ENCODE data around the gene CDK2AP2. TPM values are rescaled to one million over a fixed set of nuclear protein-coding genes. Genes with fewer than 3 reads are reported as not detected.
A peak's percentile ranks its signal among the peaks of the same experiment; 100 is the strongest.

CDK2AP2 gene
- polyA plus RNA-seq, 4 donors: 80.0 to 108 (median 97.5) TPM

DNA sequence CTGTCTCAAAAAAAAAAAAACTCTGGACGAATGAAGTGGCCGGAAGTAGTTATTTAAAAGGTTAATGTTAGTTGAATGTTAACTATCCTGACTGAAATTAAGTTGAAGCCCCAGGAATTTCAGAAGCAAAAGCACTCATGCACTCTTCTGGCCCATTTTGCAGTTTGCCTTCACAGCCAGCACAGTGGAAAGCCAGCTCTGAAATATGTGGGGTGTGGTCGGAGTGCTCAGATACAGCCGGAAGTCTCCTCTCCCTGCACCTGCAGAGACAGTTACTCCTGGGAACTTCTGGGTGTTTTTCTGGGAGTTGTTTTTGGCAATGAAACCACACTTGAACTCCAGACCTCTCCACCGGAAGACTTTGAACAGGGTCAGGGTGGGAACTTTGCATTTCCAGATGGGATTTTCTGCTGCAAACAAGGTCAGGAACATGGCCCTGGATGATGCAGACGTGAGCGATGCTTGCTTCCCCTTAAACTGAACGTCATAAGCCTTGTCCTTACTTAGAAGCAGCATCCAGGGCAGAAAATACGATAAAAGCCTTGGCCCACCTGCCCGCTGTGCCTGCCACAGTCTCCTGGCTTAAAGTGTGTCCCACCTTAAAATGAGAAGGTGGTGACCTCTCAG lies 36.8 kb upstream of the CDK2AP2 start:
- H3K9me3 ChIP-seq (ENCODE audit: control insufficient read depth in 2 of 2, insufficient read depth in 1 of 2, low read depth in 1 of 2, low read length in 1 of 2): peaks cover 0 to 3% of the 10 kb centered on the region in 2 donors
- FAIRE-seq (no peak), DNase-seq (peak; percentile 65 to 79)
- H3K4me1 ChIP-seq (ENCODE audit: control insufficient read depth in 3 of 3, insufficient read depth in 2 of 3, low read depth in 1 of 3, low read length in 2 of 3): peaks cover 3 to 24% (median 4%) of the 10 kb centered on the region in 3 donors
- H3K36me3 ChIP-seq (ENCODE audit: control insufficient read depth in 3 of 3, insufficient read depth in 2 of 3, low read depth in 1 of 3, low read length in 3 of 3): no peaks in the 10 kb centered on the region
- WGBS, 3 donors: 14 to 53% (median 38%) methylated on average over 10 of the region's 10 CpGs
- H3K27ac ChIP-seq (ENCODE audit: low read depth in 1 of 3, low read length in 2 of 3): peak overlapping the region in 2 of 3 donors; percentile 37 to 89
- H3K4me3 ChIP-seq (ENCODE audit: low read depth in 1 of 3, low read length in 3 of 3): no peak overlapping the region
- H3K27me3 ChIP-seq (ENCODE audit: control insufficient read depth in 3 of 3, insufficient read depth in 3 of 3, low read length in 3 of 3): no peaks in the 10 kb centered on the region

DNA sequence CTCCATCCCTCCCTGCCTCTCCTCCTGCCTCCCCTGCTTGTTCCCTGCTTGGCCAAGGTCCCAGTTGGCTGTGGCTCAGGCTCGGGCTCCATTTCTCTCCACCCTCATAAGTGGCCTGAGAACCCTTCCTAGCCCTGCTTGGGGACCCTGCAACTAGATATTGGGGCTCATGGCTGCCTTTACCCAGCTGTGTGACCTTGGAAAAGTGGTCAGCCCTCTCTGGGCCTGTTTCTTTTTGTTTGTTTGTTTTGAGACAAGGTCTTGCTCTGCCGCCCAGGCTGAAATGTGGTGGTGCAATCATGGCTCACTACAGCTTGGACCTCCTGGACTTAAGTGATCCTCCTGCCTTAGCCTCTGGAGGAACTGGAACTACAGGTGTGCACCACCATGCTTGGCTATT lies 35.6 kb upstream of the CDK2AP2 start:
- no peak for DNase-seq
- no peak for FAIRE-seq
- peaks cover 0 to 3% of the 10 kb centered on the region in 2 donors for H3K9me3 ChIP-seq (ENCODE audit: control insufficient read depth in 2 of 2, insufficient read depth in 1 of 2, low read depth in 1 of 2, low read length in 1 of 2)

DNA sequence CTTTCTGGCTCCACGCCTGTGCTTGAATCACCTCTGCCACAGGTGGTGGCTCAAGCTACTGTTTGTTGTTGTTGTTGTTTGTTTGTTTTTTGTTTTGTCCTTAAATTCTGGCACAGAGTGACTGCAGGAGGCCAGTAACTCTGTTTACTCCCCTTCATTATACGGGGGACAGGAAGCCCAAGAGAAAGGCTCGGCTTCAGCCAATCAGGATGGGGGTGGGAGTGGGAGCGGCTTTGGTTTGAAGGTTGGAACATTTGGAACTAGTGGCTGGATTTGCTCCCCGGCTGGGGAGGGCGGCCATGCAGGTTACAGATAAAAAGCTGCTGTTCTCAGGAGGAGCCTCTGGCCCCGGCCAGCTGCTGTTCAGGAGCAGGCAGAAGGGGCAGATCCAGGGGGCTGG lies 35.0 kb upstream of the CDK2AP2 start:
- FAIRE-seq (no peak), DNase-seq (peak in 1 of 2 donors; percentile 33)
- no peaks in the 10 kb centered on the region for H3K36me3 ChIP-seq (ENCODE audit: control insufficient read depth in 3 of 3, insufficient read depth in 2 of 3, low read depth in 1 of 3, low read length in 3 of 3)
- H3K9me3 ChIP-seq (ENCODE audit: control insufficient read depth in 2 of 2, insufficient read depth in 1 of 2, low read depth in 1 of 2, low read length in 1 of 2): peaks cover 0 to 3% of the 10 kb centered on the region in 2 donors
- H3K27ac ChIP-seq (ENCODE audit: low read depth in 1 of 3, low read length in 2 of 3): no peak overlapping the region
- no peak overlapping the region for H3K4me3 ChIP-seq (ENCODE audit: low read depth in 1 of 3, low read length in 3 of 3)
- WGBS, 3 donors: 53 to 55% (median 55%) methylated on average over 6 to 7 of the region's 7 CpGs
- H3K27me3 ChIP-seq (ENCODE audit: control insufficient read depth in 3 of 3, insufficient read depth in 3 of 3, low read length in 3 of 3): no peaks in the 10 kb centered on the region
- H3K4me1 ChIP-seq (ENCODE audit: control insufficient read depth in 3 of 3, insufficient read depth in 2 of 3, low read depth in 1 of 3, low read length in 2 of 3): peaks cover 3 to 24% (median 4%) of the 10 kb centered on the region in 3 donors

More for the DNA sequence above, 35.6 kb upstream of the CDK2AP2 start:
- no peak overlapping the region for H3K27ac ChIP-seq (ENCODE audit: low read depth in 1 of 3, low read length in 2 of 3)
- no peaks in the 10 kb centered on the region for H3K36me3 ChIP-seq (ENCODE audit: control insufficient read depth in 3 of 3, insufficient read depth in 2 of 3, low read depth in 1 of 3, low read length in 3 of 3)
- peaks cover 3 to 24% (median 4%) of the 10 kb centered on the region in 3 donors for H3K4me1 ChIP-seq (ENCODE audit: control insufficient read depth in 3 of 3, insufficient read depth in 2 of 3, low read depth in 1 of 3, low read length in 2 of 3)
- no peak overlapping the region for H3K4me3 ChIP-seq (ENCODE audit: low read depth in 1 of 3, low read length in 3 of 3)
- no peaks in the 10 kb centered on the region for H3K27me3 ChIP-seq (ENCODE audit: control insufficient read depth in 3 of 3, insufficient read depth in 3 of 3, low read length in 3 of 3)
- 41 to 62% (median 47%) methylated on average over 2 of the region's 2 CpGs for WGBS, 3 donors

DNA sequence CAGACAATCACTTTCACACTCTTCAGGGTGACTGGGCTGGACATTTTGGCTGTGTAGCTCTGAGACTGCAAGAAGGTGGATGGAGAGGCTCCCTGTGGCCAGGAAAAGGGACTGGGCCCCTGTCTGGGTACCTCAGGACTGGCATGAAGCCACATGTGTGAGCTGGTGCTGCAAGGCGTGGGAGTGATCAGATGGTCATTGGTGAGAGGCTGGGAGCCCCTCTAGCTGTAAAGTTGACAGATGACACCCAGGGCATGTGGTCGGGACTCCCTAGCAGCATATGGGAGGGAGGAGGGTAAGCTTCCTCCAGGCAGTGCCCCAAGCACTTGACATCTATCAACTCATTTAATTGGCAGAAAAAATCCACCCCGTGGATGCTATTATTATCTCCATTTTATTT lies 34.2 kb upstream of the CDK2AP2 start:
- Histone ChIP-seq H3K27ac (ENCODE audit: low read depth in 1 of 3, low read length in 2 of 3) (no peak overlapping the region), H3K36me3 (ENCODE audit: control insufficient read depth in 3 of 3, insufficient read depth in 2 of 3, low read depth in 1 of 3, low read length in 3 of 3) (no peaks in the 10 kb centered on the region), H3K4me3 (ENCODE audit: low read depth in 1 of 3, low read length in 3 of 3) (no peak overlapping the region), H3K9me3 (ENCODE audit: control insufficient read depth in 2 of 2, insufficient read depth in 1 of 2, low read depth in 1 of 2, low read length in 1 of 2) (peaks cover 0 to 3% of the 10 kb centered on the region in 2 donors), H3K27me3 (ENCODE audit: control insufficient read depth in 3 of 3, insufficient read depth in 3 of 3, low read length in 3 of 3) (no peaks in the 10 kb centered on the region), H3K4me1 (ENCODE audit: control insufficient read depth in 3 of 3, insufficient read depth in 2 of 3, low read depth in 1 of 3, low read length in 2 of 3) (peaks cover 3 to 24% (median 4%) of the 10 kb centered on the region in 3 donors)
- FAIRE-seq (no peak), DNase-seq (no peak)
- WGBS, 3 donors: 64 to 77% (median 72%) methylated on average over 3 of the region's 3 CpGs

DNA sequence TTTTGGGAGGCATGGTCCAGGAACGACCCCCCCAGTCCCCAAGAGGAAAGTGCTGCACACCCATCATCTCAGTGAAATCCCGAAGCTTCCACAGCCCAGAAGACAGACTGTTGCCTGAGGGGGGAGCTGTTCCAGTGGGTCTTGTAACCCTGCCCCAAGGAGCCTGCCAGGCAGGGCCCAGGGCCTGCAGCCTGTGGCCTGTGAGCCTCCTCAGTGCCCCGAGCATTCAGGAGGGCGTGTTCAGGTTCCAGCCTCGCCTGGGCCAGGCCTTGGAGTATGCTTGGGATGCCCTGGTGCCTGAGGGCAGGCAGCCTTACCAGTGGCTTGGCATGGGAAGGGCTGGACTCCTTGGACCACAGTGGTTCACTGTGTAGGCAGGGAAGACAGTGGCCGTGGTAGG lies 33.2 kb upstream of the CDK2AP2 start:
- DNase-seq (no peak), FAIRE-seq (no peak)
- Histone ChIP-seq H3K9me3 (ENCODE audit: control insufficient read depth in 2 of 2, insufficient read depth in 1 of 2, low read depth in 1 of 2, low read length in 1 of 2) (no peaks in the 10 kb centered on the region), H3K27ac (ENCODE audit: low read depth in 1 of 3, low read length in 2 of 3) (no peak overlapping the region), H3K4me3 (ENCODE audit: low read depth in 1 of 3, low read length in 3 of 3) (no peak overlapping the region), H3K36me3 (ENCODE audit: control insufficient read depth in 3 of 3, insufficient read depth in 2 of 3, low read depth in 1 of 3, low read length in 3 of 3) (no peaks in the 10 kb centered on the region), H3K27me3 (ENCODE audit: control insufficient read depth in 3 of 3, insufficient read depth in 3 of 3, low read length in 3 of 3) (no peaks in the 10 kb centered on the region), H3K4me1 (ENCODE audit: control insufficient read depth in 3 of 3, insufficient read depth in 2 of 3, low read depth in 1 of 3, low read length in 2 of 3) (peaks cover 3 to 27% (median 4%) of the 10 kb centered on the region in 3 donors)
- WGBS, 3 donors: 67 to 84% (median 70%) methylated on average over 6 of the region's 6 CpGs

DNA sequence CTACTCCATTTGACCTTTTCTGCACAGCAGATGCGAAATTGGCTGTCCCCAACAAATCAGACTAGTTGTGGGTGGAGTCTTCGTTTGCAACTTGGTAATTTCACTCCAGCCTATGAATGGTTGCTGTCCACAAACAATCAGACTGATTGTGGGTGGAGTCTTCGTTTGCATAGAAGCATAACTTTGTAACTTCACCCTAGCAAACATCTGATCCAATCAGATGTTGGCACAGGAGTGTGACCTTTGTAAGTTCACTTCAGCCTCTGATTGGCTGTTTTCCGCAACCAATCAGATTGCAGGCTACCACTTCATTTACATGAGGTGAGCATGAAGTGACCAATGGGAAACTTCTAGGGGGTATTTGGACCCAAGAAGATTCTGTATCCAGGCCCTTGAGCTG lies 31.6 kb upstream of the CDK2AP2 start:
- DNase-seq: peak in 1 of 2 donors; percentile 40
- Histone ChIP-seq H3K4me1 (ENCODE audit: control insufficient read depth in 3 of 3, insufficient read depth in 2 of 3, low read depth in 1 of 3, low read length in 2 of 3) (peaks cover 0 to 19% (median 2%) of the 10 kb centered on the region in 3 donors), H3K27ac (ENCODE audit: low read depth in 1 of 3, low read length in 2 of 3) (no peak overlapping the region), H3K27me3 (ENCODE audit: control insufficient read depth in 3 of 3, insufficient read depth in 3 of 3, low read length in 3 of 3) (no peaks in the 10 kb centered on the region), H3K4me3 (ENCODE audit: low read depth in 1 of 3, low read length in 3 of 3) (no peak overlapping the region), H3K36me3 (ENCODE audit: control insufficient read depth in 3 of 3, insufficient read depth in 2 of 3, low read depth in 1 of 3, low read length in 3 of 3) (no peaks in the 10 kb centered on the region), H3K9me3 (ENCODE audit: control insufficient read depth in 2 of 2, insufficient read depth in 1 of 2, low read depth in 1 of 2, low read length in 1 of 2) (peaks cover 0 to 6% of the 10 kb centered on the region in 2 donors)
- FAIRE-seq: no peak
- 64 to 79% (median 70%) methylated on average over 4 of the region's 4 CpGs for WGBS, 3 donors

DNA sequence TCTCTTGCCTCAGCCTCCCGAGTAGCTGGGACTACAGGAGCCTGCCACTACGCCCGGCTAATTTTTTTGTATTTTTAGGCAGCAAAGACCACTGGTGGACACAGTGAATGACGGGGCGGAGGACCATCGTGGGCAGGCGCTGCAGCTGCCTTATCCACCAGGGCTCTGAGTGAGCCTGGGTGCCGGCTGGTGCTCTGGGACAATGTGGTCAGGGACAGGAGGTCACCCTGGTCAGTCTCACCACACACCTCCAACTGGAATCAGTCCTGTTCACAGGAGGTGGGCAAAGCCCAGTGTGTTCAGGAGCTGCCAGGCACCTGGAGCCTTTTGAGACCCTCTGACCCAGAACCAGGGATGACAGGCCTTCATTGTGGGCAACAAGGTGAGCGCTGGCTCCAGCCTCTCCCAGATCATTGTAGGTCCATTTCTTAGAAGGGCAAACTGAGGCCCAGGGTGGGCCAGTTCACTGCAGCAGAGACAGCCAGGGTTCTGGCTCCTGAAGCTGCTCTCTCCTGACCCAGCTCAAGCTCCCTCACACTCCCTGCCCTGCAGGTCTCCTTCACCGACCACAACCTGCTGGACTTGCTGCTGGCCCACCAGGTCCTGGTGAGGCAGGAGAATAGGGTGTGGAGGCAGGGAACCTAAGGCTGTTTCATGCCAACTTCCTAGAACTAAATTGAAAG lies 31.0 kb upstream of the CDK2AP2 start:
- WGBS, 3 donors: 85 to 87% (median 85%) methylated on average over 10 of the region's 10 CpGs
- DNase-seq (no peak), FAIRE-seq (no peak)
- Histone ChIP-seq H3K4me3 (ENCODE audit: low read depth in 1 of 3, low read length in 3 of 3) (no peak overlapping the region), H3K36me3 (ENCODE audit: control insufficient read depth in 3 of 3, insufficient read depth in 2 of 3, low read depth in 1 of 3, low read length in 3 of 3) (no peaks in the 10 kb centered on the region), H3K27me3 (ENCODE audit: control insufficient read depth in 3 of 3, insufficient read depth in 3 of 3, low read length in 3 of 3) (no peaks in the 10 kb centered on the region), H3K27ac (ENCODE audit: low read depth in 1 of 3, low read length in 2 of 3) (no peak overlapping the region), H3K4me1 (ENCODE audit: control insufficient read depth in 3 of 3, insufficient read depth in 2 of 3, low read depth in 1 of 3, low read length in 2 of 3) (peaks cover 0 to 14% (median 2%) of the 10 kb centered on the region in 3 donors), H3K9me3 (ENCODE audit: control insufficient read depth in 2 of 2, insufficient read depth in 1 of 2, low read depth in 1 of 2, low read length in 1 of 2) (peaks cover 0 to 7% of the 10 kb centered on the region in 2 donors)

DNA sequence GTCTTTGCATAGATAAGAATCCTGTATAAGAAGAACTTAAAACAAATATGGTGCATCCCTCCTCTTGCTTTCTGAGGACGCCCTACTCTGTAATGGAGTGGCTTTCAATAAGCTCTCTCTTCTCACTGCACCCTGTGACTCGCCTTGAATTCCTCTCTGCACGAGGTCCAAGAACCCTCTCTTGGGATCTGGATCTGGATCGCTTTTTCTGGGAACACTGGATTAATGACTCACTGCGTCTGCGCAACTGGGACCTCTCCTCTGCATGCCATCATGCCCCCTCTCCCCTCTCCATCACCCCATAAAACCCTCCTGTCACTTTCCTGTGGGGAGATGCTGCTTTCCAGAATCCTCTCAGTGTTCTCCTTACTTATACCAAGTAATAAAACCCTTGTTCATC lies 30.3 kb upstream of the CDK2AP2 start:
- H3K4me1 ChIP-seq (ENCODE audit: control insufficient read depth in 3 of 3, insufficient read depth in 2 of 3, low read depth in 1 of 3, low read length in 2 of 3): peaks cover 0 to 17% (median 2%) of the 10 kb centered on the region in 3 donors
- peaks cover 0 to 13% of the 10 kb centered on the region in 2 donors for H3K9me3 ChIP-seq (ENCODE audit: control insufficient read depth in 2 of 2, insufficient read depth in 1 of 2, low read depth in 1 of 2, low read length in 1 of 2)
- no peaks in the 10 kb centered on the region for H3K36me3 ChIP-seq (ENCODE audit: control insufficient read depth in 3 of 3, insufficient read depth in 2 of 3, low read depth in 1 of 3, low read length in 3 of 3)
- 71 to 76% (median 73%) methylated on average over 6 of the region's 6 CpGs for WGBS, 3 donors
- DNase-seq (no peak), FAIRE-seq (no peak)
- H3K27ac ChIP-seq (ENCODE audit: low read depth in 1 of 3, low read length in 2 of 3): no peak overlapping the region
- H3K27me3 ChIP-seq (ENCODE audit: control insufficient read depth in 3 of 3, insufficient read depth in 3 of 3, low read length in 3 of 3): no peaks in the 10 kb centered on the region
- no peak overlapping the region for H3K4me3 ChIP-seq (ENCODE audit: low read depth in 1 of 3, low read length in 3 of 3)
